Liver (tissue), 3 donors: ENCODE measurements around the gene CCR6.

ENCODE experiments used
- CTCF ChIP-seq: fragments of 150-350 bp; IDR thresholded peaks from 2 replicates; pipeline ENCODE4 v1.5.1; 2017; ENCODE audit warnings: improper control_type of control experiment, low read depth, low read length; ENCODE audit not compliant: missing input control
- EGR1 ChIP-seq, 2 donors: IDR thresholded peaks; 2 replicates each; pipeline ENCODE4 v1.6.1; 2016 to 2018; ENCODE audit warnings: antibody characterized with exemption in 2 of 2, low read depth in 2 of 2
- RAD21 ChIP-seq, 2 donors: IDR thresholded peaks; 2 replicates each; pipeline ENCODE4 v1.6.1; 2016; ENCODE audit warnings: antibody characterized with exemption in 2 of 2, mild to moderate bottlenecking in 2 of 2
- REST ChIP-seq: IDR thresholded peaks from 2 replicates; pipeline ENCODE4 v1.6.1; 2016; ENCODE audit warnings: antibody characterized with exemption, mild to moderate bottlenecking
- RXRA ChIP-seq, 2 donors: IDR thresholded peaks; 2 replicates each; pipeline ENCODE4 v1.6.1; 2017 to 2018; ENCODE audit warnings: antibody characterized with exemption in 2 of 2, mild to moderate bottlenecking in 1 of 2
- SP1 ChIP-seq: IDR thresholded peaks from 2 replicates; pipeline ENCODE4 v1.6.1; 2018; ENCODE audit warnings: antibody characterized with exemption, mild to moderate bottlenecking
- ZBTB33 ChIP-seq: IDR thresholded peaks from 2 replicates; pipeline ENCODE4 v1.6.1; 2016; ENCODE audit warnings: antibody characterized with exemption
- donor health status: healthy.
- donor health status: healthy.

GRCh38 chr6:167157863-167158262 is 35.0 kb downstream of the CCR6 start, which contains the start of gene GPR31:
- TF ChIP-seq CTCF, result no peak
- TF ChIP-seq ZBTB33, result no peak
- no peak for TF ChIP-seq REST
- TF ChIP-seq RAD21 (IDR thresholded peaks at IDR 0.05), result no peak
- no peak for TF ChIP-seq EGR1 (IDR thresholded peaks at IDR 0.05; ENCODE audit: low read depth in 2 of 2)
- TF ChIP-seq RXRA (IDR thresholded peaks at IDR 0.05), result no peak
- TF ChIP-seq SP1, result no peak
